HL-60 (cell line): Measurements from ENCODE around the gene CDC42BPB.

ENCODE experiments used
- DNase-seq, 2 experiments: peaks; one replicate each; pipeline ENCODE4 v3.0.0-alpha.2; 2010 to 2020; ENCODE audit warnings: low read depth in 1 of 2, low spot score in 1 of 2
- H3K27ac ChIP-seq: fragments of 250-450 bp; sonication (Bioruptor Pico); replicated peaks from 2 replicates; pipeline ENCODE4 v1.5.1; 2020; ENCODE audit warnings: mild to moderate bottlenecking, moderate library complexity
- H3K27me3 ChIP-seq: fragments of 250-450 bp; sonication (Bioruptor Pico); 2 replicates; pipeline ENCODE4 v1.5.1; 2021; ENCODE audit warnings: mild to moderate bottlenecking, moderate library complexity; ENCODE audit not compliant: insufficient read depth, poor library complexity, severe bottlenecking
- H3K4me3 ChIP-seq: replicated peaks from 2 replicates; pipeline ENCODE4 v1.5.1; 2011; ENCODE audit warnings: mild to moderate bottlenecking, control low read depth, low read length; ENCODE audit not compliant: insufficient read depth
- GABPA ChIP-seq: IDR thresholded peaks from 2 replicates; pipeline ENCODE4 v1.6.1; 2012; ENCODE audit warnings: low read depth
- POLR2AphosphoS5 ChIP-seq: IDR thresholded peaks from 2 replicates; pipeline ENCODE4 v1.6.1; 2012; ENCODE audit warnings: low read depth
- SPI1 ChIP-seq: IDR thresholded peaks from 2 replicates; pipeline ENCODE4 v1.6.1; 2012; ENCODE audit warnings: low read depth, mild to moderate bottlenecking, borderline replicate concordance
- TF ChIP-seq, protein P1 (sequence below): IDR thresholded peaks from one replicate; pipeline ENCODE4 v1.5.1; 2011; ENCODE audit warnings: low read length, control low read depth, inconsistent platforms; ENCODE audit not compliant: insufficient read depth
- TF ChIP-seq, protein P2 (sequence below): IDR thresholded peaks from 2 replicates; pipeline ENCODE4 v1.6.1; 2012; ENCODE audit warnings: low read depth; ENCODE audit not compliant: insufficient replicate concordance

Gene CDC42BPB

DNA sequence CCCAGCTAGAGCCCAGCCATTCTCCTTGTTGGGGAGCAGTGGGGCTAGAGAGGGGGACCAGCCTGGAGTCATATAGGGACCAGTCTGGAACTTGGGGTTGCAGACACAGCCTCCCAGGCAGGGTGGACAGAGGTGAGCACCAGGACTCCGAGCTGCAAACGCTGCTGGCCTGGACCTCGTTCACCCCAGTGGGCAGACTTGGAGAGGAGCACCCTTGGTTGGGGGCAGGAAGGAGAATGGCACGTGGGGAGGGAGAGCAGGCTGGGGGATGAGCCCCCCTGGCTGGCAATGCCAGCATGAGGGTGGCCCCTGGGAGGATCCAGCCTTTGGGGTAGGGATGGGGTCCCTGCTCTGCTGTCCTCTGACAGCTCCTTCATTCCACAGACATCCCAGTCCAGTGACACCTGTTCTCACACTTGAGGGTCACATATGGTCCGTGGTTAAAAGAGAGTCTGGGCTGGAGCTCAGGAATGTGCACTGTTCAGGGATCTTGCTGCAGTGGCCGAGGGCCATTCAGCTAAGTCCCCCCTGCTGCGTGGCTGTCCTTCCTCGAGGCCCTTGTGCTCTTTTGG lies 29.5 kb upstream of the CDC42BPB start:
- Histone ChIP-seq H3K4me3 (no peak overlapping the region), H3K27ac (no peak overlapping the region), H3K27me3 (peaks cover 21% of the 10 kb centered on the region)
- no peak for DNase-seq
- TF ChIP-seq SPI1 (no peak), GABPA (no peak), POLR2AphosphoS5 (no peak)
- TF ChIP-seq, protein P1, sequence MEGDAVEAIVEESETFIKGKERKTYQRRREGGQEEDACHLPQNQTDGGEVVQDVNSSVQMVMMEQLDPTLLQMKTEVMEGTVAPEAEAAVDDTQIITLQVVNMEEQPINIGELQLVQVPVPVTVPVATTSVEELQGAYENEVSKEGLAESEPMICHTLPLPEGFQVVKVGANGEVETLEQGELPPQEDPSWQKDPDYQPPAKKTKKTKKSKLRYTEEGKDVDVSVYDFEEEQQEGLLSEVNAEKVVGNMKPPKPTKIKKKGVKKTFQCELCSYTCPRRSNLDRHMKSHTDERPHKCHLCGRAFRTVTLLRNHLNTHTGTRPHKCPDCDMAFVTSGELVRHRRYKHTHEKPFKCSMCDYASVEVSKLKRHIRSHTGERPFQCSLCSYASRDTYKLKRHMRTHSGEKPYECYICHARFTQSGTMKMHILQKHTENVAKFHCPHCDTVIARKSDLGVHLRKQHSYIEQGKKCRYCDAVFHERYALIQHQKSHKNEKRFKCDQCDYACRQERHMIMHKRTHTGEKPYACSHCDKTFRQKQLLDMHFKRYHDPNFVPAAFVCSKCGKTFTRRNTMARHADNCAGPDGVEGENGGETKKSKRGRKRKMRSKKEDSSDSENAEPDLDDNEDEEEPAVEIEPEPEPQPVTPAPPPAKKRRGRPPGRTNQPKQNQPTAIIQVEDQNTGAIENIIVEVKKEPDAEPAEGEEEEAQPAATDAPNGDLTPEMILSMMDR: no peak
- TF ChIP-seq, protein P2, sequence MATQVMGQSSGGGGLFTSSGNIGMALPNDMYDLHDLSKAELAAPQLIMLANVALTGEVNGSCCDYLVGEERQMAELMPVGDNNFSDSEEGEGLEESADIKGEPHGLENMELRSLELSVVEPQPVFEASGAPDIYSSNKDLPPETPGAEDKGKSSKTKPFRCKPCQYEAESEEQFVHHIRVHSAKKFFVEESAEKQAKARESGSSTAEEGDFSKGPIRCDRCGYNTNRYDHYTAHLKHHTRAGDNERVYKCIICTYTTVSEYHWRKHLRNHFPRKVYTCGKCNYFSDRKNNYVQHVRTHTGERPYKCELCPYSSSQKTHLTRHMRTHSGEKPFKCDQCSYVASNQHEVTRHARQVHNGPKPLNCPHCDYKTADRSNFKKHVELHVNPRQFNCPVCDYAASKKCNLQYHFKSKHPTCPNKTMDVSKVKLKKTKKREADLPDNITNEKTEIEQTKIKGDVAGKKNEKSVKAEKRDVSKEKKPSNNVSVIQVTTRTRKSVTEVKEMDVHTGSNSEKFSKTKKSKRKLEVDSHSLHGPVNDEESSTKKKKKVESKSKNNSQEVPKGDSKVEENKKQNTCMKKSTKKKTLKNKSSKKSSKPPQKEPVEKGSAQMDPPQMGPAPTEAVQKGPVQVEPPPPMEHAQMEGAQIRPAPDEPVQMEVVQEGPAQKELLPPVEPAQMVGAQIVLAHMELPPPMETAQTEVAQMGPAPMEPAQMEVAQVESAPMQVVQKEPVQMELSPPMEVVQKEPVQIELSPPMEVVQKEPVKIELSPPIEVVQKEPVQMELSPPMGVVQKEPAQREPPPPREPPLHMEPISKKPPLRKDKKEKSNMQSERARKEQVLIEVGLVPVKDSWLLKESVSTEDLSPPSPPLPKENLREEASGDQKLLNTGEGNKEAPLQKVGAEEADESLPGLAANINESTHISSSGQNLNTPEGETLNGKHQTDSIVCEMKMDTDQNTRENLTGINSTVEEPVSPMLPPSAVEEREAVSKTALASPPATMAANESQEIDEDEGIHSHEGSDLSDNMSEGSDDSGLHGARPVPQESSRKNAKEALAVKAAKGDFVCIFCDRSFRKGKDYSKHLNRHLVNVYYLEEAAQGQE: no peak

DNA sequence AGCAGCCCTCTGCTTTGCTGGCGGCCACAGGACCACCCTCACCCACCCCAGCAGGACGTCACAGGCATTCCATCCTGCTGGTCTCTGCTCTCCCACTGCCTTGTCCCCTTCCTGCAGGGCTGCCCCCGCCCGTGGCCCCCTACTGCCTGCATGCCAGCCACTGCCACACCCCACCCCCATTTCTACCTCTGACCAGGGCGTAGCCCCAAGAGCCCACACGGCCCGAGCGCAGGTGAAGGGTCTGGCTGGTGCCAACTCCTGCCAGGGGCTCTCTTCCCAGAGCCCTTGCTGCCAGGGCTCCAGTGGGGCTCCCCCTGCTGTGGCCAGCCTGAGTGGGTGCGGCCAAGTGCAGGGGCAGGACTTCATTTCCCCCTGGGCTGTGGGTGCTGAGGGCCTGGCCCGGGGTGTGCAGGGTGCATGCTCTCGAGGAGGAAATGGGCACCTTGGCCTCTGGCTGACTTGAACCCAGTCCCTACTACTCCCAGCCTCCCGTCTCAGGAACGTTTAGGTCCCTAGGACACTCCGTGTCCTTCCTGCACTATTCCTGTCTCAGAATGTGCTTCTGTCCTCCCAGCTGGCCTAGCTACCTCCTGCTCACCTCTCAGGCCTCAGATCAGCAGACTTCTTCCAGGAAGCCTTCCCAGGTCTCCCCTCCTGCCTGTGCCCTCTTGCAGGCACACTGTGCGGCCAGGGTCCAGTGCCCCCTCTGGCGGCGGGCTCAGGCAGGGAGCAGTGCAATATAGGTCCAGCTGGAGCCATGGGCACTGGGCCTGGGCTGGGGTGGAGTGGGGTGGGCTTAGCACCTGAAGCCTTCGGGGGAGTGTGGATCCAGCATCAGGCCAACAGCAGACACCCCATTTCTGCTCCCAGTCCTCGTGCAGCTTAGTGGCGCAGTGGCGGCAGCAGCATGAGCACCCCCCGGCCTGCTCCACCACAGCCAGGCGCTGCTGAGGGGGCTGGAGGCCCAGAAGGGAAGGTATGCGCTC lies 28.1 kb upstream of the CDC42BPB start:
- Histone ChIP-seq H3K4me3 (no peak overlapping the region), H3K27me3 (peaks cover 15% of the 10 kb centered on the region), H3K27ac (no peak overlapping the region)
- TF ChIP-seq, protein P2: no peak
- TF ChIP-seq SPI1: no peak
- no peak for TF ChIP-seq POLR2AphosphoS5
- TF ChIP-seq GABPA: no peak
- TF ChIP-seq, protein P1: no peak
- no peak for DNase-seq

DNA sequence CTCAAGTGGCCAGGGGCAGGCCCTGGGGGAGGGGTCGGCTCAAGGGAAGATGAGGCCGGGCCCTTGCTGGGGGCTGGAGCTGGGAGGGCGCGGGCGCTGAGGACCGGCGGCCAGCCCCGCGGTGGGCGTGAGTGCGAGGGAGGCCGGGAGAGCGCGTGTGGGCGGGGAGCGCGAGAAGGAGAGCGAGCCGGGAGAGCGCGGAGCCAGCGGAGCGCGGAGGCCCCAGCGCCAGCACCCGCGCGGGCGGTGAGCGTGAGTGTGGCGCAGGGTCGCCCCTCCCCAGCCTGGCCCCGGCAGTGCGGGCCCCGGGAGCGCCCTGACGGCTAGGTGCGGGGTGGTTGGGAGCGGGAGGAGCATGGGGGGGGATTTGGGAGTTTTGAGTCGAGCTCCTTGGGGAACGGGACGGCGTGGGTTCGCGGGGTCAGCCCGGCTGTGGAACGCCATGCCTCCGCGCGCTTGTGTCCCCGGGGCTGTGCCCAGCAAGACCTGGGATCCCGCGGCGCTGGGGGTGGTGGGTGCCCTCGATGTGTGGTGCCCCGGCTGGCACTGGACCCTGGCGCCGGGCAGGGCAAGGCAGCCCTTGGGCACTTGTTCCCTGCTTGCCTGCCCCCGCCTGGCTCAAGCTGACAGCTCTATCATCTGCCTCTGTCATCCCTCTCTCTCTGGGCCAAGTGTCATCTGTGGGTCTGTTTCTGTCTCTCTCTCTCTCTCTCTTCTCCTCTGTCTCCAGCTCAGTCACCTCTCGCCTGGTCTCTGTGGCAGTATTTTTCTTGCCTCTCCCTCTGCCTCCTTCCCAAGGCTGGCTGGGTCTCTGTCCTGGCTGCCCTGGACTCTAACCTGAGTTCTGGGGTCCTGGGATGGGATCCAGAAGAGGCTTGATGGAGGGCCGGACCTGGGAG lies 26.9 kb upstream of the CDC42BPB start, which contains the start of gene LBHD2:
LBHD2 (plus strand) TSS at position 190 of the 899 bp plus-strand sequence. CDS start 1,803 bp downstream, outside the sequence.
- peaks cover 15% of the 10 kb centered on the region for H3K27me3 ChIP-seq
- no peak within 1 kb of the TSS for H3K4me3 ChIP-seq
- DNase-seq: no peak
- H3K27ac ChIP-seq: no peak within 1 kb of the TSS
- TF ChIP-seq, protein P2: no peak
- TF ChIP-seq, protein P1: no peak
- TF ChIP-seq GABPA: no peak
- no peak for TF ChIP-seq SPI1
- no peak for TF ChIP-seq POLR2AphosphoS5
